ENCODE data around the gene KLK15.

- TF ChIP-seq, protein P1, sequence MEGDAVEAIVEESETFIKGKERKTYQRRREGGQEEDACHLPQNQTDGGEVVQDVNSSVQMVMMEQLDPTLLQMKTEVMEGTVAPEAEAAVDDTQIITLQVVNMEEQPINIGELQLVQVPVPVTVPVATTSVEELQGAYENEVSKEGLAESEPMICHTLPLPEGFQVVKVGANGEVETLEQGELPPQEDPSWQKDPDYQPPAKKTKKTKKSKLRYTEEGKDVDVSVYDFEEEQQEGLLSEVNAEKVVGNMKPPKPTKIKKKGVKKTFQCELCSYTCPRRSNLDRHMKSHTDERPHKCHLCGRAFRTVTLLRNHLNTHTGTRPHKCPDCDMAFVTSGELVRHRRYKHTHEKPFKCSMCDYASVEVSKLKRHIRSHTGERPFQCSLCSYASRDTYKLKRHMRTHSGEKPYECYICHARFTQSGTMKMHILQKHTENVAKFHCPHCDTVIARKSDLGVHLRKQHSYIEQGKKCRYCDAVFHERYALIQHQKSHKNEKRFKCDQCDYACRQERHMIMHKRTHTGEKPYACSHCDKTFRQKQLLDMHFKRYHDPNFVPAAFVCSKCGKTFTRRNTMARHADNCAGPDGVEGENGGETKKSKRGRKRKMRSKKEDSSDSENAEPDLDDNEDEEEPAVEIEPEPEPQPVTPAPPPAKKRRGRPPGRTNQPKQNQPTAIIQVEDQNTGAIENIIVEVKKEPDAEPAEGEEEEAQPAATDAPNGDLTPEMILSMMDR (IDR thresholded peaks at IDR 0.05): no peak
- no peak for TF ChIP-seq POLR2A (IDR thresholded peaks at IDR 0.05)
Observed at GRCh38 chr19:50830266-50831025, 2.9 kb downstream of the KLK15 start.
